ENCODE data around the gene LOXL3.
"Not testable (repeated sequence)": the region's sequence is repeated elsewhere in the genome, so short reads cannot be mapped to it uniquely, and the experiment has no call there.

LOXL3 gene

DNA sequence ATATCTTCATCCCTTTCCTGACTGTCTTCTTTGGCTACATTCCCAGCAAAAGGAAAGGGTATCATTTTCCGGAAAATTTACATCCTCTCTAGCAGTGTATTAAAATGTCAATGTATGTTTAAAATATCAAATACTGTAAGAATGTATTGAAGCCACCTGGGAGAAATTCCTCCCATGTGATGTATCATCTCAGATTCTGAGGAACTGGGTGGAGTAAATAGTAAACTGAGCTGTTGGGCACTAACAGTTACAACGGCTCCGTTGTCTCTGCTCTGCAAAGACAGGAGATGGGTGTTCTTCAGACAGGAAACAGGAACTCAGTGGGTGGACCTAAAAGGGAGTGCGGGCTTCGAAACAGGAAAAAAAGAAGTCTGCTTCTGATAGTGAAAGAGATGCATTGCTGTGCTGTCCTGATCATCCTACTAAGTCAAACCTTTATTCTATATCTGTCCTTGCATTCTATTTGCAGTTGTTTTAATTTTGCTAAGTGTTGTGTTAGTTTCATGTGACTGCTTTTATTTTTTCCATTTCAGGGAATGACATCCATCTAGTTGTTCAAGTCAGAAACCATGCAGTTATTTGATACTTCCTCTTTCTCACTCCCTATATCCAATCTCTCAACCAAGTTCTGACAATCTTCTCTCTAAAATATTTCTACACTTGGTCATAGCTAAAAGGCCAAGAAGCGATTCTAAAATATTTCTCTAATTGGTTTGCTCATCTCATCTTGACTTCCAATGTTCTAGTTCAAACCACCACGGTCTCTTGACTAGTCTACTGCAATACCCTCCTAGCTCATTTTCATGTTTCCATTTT lies 20.2 kb upstream of the LOXL3 start:
- no peak for DNase-seq

DNA sequence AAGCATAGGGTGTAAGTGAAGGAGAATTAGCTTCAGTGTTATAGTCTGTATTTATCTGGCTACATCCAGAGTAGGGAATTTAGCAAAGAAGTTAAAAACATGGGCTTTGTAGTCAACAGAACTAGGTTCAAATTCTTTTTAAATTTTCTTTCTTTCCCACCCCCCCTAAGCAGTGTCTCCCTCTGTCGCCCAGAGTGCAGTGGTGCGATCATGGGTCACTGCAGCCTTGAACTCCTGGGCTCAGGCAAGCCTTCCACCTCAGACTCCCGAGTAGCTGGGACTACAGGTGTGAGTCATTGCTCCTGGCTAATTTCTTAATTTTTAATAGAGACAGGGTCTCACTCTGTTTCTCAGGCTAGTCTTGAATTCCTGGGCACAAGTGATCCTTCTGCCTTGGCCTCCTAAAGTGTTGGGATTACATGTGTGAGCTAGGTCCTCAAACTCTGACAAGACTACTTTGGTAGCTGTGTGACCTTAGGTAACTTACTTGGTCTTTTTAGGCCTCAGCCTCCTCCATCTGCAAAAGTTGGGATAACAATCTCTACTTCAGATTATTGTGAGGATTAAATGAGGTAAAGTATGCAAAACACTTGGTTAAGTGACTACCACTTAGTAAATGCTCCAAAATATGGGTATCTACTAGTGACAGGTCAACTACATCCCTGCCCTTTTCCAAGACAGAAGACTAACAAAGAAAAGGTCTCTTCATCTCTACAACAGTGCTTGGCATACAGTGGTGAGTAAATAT lies 18.6 kb upstream of the LOXL3 start:
- DNase-seq: no peak

DNA sequence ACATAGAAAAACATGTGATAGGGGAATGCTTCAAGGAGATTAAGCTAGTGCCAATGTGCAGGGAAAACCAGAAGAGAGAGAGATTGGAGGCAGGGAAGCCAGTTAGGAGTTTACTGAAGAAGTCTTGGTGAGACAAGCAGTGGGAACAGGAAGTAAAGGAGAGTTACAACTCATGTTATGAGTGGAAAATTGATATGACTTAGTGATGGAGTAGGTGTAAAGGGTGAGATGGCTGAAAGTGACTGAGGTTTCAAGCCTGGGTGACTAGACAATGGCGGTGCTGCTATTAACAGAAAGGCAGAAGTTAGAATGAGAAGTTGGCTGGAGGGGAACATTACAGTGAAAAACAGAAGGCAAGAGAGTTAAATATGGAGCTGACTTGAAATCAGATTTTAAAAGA lies 17.3 kb upstream of the LOXL3 start:
- DNase-seq: no peak

DNA sequence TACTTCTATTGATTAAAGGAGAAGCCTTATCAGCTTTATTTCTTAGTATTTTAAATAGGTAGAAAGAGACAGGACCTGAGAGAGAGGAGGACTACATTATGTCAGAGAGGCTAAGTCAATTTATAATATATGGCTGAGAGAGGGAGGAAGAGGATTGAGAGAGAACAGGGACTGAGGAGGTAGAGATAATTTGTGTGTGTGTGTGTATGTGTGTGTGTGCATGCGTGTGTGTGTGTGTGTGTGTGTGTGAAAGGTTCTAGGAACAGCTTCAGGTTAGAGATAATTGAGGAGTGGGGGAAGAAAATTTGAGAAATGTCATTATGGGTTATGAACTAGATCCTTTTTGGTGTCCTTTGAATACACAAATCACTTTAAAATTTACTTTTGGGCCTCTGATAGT lies 15.9 kb upstream of the LOXL3 start:
- no peak for DNase-seq

DNA sequence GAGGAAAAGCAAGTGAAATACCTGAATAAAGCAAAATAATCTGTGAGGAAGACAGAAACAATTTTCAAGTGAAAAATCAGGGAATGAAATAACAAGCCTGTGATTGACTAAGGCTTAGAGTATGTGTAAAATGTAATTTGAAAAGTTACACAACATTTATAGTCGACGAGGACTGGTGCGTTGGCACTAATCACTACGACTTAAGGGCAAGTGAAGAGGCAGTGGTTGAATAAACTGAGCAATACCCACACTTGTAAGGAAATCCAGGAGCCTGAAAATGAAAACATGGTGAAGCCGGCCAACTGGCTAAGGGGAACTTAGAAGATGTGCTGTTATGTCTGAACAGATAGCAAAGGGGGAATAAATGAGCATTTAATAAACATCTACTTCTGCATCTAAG lies 14.1 kb upstream of the LOXL3 start:
- DNase-seq: no peak

DNA sequence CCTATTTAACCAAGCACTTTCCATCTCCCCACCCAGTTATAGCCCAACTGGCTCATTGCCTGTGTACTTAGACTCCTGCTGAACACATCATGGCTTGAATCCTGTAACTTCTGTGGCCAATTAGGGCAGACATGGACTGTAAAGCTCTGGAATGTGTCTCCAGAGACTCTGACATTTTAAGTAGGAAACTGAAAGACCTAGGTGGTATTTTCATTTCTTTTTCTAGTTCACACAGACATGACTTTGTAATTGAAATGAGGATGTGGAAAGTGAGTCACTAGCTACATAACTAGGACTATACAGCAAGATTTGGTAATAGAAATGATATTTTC lies 13.0 kb upstream of the LOXL3 start:
- DNase-seq: no peak

DNA sequence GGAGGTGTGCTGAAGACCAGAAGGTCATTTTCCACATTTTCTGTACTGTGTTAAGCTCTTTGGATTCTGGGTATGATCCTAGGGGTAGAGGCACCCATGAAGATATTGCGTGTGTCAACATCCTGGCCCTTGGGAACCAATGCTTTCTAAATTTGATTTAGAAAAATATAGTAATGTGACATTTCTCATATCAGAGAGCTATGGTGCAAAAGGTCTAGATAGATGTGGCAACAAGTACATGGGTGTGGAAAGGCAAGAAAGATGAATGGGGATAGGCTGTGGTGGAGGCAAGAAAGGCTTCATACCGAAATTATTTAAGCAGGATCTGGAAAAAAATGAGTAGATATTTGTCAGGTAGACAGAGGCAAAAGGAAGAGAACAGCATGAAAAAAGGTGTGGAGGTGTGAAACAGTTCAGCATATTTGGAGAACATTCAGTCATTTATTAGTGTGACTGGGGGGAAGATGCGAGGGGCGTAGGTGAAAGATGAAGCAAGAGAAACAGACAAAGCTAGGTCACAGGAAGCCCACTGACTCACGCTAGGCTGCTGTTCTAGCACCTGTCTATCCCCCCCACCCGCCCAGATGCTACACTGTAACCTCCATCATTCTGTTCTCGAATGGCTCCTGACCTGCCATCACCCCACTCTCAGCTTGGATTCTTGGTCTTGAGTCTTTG lies 12.5 kb upstream of the LOXL3 start:
- no peak for DNase-seq

DNA sequence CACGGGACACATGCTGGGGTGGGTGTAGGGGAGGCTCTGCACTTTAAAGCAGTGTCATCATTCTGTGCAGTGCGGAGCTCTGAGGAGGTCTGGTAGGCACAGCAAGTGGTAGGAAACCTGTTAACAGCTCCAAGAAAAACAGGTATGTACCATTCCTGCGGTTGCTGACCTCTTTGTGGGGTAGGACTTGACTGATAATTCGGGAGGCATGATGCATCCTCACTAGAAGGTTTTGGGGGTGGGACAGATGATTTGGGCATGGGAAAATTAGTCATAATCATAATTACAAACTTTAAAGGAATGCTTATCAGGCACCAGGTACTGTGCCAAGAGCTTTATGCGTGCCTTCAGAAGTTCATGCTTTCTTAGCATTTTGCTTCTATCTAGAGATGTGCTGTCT lies 10.5 kb upstream of the LOXL3 start:
- DNase-seq: no peak

DNA sequence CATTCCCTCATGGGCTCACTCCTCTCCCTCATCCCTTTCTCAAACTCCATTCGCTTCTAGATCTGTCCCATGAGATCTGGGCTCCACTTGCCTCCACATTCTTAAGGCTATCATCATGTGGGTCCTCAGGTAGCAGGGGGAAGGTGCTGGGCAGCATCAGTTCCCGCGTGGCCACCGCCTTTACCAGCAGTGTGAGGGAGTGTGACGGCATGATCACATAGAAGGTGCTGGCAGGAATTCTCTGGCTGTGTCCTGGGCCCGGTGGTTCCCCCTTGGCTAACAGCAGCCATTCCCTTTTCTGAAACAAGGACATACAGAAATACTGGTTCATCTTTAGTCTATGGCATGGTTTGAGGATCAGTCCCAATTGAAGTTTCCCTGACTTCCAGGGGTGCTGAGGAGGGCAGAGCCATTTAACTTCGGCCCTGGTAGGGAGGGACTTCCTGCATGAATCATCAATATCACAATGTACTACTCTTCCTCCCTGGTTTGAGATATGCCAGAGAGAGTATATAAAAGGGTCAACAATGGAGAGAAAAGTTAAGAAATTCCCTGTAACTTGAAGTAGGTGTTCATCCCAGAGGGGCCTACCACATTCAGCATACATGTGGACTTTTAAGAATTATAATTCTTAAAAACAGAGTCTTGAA lies 8.5 kb upstream of the LOXL3 start:
- DNase-seq: no peak

DNA sequence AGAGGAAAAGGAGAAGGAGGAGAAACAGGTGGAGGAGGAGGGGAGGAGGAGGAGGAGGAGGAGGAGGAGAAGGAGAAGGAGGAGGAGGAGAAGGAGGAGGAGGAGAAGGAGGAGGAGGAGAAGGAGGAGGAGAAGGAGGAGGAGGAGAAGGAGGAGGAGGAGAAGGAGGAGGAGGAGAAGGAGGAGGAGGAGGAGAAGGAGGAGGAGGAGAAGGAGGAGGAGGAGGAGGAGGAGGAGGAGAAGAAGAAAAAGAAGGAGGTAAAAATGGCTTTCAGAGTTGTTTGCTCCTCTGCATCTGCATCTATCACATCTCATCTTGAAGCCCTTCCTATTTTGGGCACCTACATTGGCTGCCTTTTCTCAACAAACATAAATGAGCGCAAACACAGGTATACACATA lies 7.3 kb upstream of the LOXL3 start:
- not testable (repeated sequence) for DNase-seq

DNA sequence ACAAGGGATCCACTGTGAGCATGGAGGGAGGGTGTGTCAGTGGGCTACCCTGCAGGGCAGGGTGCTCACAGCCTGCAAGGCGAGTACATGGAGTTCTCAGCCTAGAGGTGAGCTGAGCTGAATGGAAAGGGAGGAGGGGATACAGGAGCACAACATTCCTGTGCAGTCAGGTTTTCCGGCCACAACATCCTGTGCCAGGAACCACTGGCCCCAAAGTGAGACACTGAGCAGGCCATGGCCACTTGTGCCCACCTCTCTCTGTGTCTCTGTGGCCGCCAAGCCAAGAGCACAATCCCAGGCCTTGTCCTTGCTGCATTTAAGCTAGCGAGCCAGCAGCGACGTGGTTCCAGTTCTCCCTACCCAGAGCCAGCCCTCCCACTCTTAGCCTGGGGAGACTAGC lies 6.8 kb upstream of the LOXL3 start:
- no peak for DNase-seq

DNA sequence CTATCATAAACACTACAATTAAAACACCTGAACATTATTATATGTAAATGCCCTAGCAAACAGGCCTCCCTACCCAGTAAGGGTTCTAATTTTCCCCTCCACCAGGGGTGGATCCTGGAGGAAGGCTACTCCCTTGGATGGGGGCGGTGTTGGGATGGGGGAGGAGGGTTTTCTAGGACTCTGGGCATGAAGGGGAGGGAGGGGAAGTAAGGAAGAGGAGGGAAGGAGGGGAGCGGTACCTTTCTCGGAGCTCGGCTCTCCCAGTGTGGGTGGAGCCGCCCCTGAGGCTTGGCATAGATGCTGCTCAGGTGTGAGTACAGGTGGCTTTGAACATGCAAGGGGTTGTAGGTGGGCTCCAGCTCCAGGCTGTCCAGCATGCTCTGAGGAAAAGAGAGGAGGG lies 6.2 kb upstream of the LOXL3 start:
- DNase-seq: no peak

DNA sequence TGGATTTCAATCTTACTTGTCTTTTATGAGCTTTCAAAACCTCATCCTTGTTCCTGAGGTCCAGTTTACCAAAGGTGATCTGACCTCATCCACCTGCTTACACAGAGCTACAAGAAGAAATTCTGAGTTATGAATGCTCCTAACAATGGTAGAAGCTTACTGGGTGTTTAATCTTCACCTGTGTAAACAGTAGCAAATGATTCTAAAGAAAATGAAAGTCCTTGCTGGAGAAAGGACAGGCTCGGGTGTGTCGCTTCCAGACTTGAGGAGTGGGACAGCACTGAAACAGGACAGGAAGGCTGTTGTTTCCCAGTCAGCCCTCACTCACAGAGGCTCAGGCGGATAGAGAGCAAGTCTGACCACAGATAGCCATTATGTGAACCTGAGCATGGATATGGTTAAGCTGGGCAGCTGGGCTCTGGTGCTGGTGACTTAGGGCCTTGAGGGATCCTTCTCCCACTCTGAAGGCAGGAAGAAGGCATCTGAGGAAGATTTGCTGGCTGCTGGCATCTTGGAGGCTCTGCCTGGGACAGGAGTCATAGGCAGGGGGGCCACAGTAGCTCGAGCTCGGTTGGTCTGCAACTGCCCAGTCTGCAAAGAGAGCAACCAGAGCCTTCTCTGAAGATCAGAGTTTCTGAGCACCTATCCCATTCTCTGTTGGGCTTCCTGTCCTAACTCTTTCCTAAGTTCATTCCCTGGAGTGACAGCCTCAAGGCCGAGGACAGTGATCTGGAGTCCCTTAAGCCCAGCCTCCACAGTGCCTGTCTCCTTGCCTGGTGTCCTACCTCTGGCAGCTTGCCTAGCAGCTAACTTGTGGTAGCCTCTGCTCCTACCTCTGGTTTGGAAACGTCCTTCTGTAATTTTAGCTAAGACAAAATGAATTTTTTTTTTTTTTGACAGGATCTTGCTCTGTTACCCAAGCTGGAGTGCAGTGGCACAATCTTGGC lies 4.8 kb upstream of the LOXL3 start:
- DNase-seq: no peak

DNA sequence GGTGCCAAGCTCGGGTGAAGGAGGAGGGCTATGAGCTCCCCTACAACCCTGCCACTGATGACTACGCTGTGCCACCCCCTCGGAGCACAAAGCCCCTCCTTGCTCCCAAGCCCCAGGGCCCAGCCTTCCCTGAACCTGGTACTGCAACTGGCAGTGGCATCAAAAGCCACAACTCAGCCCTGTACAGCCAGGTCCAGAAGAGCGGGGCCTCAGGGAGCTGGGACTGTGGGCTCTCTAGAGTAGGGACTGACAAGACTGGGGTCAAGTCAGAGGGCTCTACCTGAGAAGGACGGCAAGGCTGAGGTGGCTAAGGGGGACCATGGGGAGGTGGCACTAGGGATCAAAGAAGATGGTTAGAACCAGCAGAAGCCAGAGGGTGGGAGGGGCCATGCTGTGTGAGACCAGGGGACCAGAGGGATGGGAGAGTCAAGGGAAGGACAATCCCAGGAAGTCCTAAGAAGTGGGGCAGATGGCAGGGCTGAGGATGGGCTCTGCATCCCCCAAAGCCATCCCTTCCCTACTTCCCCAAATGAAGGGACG lies 3.2 kb upstream of the LOXL3 start:
- DNase-seq: no peak

DNA sequence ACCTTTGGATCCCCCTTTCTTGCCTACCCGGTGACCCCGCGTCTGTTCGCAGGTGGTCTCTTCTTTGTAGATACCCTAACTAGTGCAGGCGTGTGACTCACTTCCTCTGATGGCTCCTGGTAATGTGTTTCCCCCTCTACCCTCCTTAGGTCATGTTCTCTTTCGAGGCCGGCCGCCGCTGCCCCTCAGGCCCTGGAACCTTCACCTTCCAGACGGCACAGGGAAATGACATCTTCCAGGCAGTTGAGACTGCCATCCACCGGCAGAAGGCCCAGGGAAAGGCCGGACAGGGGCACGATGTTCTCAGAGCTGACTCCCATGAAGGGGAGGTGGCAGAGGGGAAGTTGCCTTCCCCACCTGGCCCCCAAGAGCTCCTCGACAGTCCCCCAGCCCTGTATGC lies 2.4 kb upstream of the LOXL3 start:
- DNase-seq: no peak

DNA sequence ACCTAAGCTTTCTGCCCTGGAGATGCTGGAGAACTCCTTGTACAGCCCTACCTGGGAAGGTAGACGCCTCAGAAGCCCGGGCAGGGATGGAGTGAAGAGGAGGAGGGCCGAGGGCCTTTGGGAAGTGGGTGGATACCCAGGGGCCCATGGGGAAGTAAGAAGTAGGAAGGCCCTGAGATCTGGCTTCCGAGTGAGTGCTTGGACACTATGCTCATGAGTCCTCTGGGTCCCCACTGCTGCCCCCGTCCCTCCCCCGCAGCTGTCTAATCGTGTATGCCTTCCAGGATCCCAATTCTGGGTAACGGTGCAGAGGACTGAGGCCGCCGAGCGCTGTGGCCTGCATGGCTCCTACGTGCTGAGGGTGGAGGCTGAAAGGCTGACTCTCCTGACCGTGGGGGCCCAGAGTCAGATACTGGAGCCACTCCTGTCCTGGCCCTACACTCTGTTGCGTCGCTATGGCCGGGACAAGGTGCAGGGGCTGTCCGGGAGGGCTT lies 1.9 kb upstream of the LOXL3 start:
- no peak for DNase-seq

DNA sequence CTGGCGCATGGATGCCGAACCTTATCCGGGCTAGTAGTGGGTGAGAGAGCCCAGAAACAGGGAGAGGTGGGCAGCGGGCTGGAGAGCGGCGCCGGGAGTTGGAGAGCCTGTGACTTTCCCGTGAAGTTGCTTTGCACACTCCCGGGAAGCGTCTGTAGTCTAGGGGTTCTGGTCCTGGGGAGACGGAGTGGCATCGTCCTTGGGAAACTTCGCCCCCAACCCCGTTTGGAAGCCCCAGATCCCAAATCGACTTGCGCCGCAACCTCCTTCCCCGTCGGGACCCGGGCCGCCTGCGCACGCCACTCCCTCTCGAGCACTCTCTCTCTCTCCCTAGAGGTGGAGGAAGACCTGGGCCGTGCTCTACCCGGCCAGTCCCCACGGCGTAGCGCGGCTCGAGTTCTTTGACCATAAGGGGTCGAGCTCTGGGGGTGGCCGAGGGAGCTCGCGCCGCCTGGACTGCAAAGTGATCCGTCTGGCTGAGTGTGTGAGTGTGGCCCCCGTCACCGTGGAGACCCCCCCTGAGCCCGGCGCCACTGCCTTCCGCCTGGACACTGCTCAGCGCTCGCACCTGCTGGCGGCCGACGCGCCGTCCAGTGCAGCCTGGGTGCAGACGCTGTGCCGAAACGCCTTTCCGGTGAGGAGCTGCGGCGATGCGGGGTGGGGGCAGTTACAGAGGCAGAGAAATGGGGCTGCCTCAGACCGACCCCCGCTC lies 1.2 kb upstream of the LOXL3 start:
- DNase-seq: peak; percentile 37 to 44

DNA sequence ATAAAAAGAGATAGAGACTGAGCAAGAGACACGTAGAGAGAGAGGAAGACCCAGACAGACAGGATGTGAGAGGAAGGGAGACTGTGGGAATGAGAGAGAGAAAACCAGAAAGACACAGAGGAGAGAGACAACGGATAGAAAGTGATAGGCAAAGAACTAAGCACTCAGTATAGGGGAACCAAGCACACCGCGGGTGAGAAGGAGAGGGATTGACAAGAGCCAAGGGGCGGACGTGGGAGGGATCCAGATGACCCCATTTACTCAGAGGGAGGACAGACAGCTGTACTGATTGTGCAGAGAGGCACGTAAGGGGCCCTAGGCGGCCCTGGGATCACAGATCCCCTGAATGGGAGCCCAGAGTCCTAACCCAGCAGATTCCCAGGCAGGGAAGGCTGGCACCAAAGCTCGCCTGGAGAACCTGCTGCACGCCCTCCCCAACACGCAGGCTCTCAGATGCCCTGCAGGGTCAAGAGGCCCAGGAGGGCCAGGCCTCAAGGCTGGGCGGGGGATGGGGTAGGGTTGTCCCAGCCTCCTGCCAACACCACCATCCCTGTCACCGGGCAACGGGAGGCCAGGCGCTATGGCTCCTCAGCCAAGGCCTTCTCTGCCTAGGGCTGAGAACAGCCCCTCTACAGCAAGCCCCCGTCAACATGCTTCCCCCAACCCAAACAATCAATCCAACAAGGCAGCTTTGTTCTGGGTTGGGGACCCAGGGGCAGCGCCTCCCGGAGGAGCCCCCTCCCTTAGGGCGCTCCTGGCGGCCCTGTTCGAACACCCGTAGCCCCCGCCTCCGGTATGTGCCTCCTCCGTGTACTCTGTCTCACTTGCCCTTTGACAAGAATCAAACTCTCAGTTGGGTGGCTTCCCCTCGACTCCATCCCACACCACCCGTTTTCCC lies 579 bp downstream of the LOXL3 start:
- no peak for DNase-seq

DNA sequence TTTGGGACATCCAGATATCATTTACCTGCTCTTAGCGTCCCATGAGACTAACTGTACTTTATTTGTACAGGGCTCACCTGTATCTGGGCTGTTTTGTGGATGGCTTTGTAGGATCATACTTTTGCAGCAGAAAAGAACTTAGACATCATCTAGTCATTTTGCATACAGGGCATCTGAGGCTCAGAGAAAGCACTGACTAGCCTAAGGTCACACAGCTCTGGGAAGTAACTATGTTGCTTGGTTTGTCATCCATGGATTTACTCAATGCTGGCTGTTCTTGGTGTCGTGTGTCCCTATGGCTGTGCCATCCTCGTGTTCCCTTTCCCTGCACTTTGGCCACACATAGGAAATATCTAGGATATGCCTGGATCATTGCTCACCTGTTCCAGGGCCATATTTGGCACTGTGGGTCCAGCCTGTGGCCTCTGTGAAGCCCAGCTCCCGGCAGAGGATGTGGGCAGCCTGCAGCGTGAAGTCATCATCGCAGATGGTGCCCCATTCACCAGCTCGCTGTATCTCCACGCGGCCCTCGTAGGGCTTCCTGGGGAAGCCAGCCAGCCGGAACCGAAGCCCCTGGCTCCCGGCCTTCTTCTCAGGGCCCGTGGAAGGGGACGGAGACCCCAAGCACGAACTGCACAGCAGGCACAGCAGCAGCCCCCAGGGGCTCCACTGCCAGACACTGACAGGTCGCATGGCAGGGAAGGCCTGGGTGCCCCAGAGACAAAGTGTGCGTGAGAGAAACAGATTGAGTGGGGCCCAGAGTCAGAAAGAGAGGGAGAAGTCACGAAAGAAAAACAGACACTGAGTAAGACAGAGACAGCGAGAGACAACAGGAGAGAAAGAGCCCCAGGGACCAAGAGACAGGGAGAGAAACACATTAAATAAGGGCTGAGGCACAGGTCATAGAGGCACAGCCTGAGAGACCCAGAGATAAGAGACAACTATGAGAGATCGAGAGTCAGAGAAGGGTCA lies 1.5 kb downstream of the LOXL3 start:
- DNase-seq: no peak

Measured in stimulated activated CD4-positive, alpha-beta T cell treated with anti-CD3 and anti-CD28 coated beads, Interleukin-2, amount 100 ng/mL, for 48 hours (primary cell).